GM21528 (cell line): Measurements from ENCODE around the gene ARL14.

ENCODE experiments used
- ATAC-seq: cut with Tn5 transposase; IDR thresholded peaks from one replicate; pipeline ENCODE4 v1.9.1; 2021; ENCODE audit warnings: mild to moderate bottlenecking, moderate library complexity; ENCODE audit not compliant: unreplicated experiment, low FRiP score

ARL14 gene

DNA sequence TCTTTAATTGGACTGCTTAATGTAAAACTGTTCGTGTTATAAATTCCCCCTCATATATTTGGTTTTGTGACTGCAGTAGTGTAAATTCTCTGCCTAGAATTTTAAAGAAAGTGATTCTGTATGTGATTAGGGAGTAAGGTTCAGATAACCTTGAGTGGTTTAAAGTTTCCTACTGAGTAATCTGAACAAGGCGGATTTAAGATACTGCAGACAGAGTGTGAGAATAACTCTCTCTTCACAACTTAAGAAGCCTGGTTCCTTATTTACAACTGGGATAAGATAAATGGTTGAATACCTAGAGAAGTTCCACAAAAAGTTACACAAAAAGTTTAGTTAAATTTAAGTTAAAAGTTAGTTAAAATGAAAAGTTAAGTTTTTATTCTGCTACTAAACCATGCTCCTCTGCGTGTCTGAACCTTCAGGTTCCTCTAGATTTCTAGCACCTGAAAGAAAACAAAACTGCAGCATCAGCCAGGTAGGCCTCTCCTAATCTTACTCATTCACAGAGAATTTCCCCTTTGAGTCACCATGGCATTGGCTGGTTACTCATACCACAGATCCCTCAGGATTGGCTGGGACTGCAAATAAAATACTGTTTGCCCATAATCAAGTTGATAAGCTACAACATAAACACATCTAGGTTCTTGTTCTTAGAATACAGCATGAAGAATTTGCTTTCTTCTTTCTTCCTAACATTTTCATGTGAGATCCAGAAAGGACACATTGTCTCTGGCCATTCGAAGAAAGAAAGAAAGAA is at the start of gene ARL14:
TSS of gene ARL14 (plus strand) at position 614 of the 757 bp plus-strand sequence. CDS start 187 bp downstream, outside the sequence.
- ATAC-seq = no peak

GRCh38 chr3:160629491-160629890 is 47.5 kb upstream of the ARL14 start:
- no peak for ATAC-seq

- ATAC-seq = no peak
These were observed 43.4 kb upstream of the ARL14 start for GRCh38 chr3:160633361-160634083.

GRCh38 chr3:160635213-160635612 is 41.7 kb upstream of the ARL14 start:
- ATAC-seq = no peak

DNA sequence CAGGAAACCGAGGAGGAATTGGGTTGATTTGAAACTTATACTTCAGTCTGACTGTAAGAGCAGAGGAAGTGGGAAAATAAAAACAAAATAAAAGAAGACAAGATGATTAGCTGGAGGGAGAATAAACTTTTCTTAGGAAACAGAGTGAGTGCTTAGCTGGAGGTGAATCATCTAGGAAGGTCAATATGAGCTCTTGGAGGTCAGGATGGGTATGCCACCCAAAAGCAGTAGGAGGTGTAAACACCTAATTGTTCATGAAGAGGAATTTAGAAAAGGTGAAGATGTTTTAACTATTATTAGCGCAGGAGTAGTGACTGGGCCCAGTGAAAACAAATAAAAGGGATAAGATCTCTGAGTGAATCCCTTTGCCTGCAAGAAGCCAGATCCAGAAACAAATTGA is 39.9 kb upstream of the ARL14 start:
- ATAC-seq = no peak

- ATAC-seq = no peak
These were observed 38.8 kb upstream of the ARL14 start for GRCh38 chr3:160638184-160638583.

DNA sequence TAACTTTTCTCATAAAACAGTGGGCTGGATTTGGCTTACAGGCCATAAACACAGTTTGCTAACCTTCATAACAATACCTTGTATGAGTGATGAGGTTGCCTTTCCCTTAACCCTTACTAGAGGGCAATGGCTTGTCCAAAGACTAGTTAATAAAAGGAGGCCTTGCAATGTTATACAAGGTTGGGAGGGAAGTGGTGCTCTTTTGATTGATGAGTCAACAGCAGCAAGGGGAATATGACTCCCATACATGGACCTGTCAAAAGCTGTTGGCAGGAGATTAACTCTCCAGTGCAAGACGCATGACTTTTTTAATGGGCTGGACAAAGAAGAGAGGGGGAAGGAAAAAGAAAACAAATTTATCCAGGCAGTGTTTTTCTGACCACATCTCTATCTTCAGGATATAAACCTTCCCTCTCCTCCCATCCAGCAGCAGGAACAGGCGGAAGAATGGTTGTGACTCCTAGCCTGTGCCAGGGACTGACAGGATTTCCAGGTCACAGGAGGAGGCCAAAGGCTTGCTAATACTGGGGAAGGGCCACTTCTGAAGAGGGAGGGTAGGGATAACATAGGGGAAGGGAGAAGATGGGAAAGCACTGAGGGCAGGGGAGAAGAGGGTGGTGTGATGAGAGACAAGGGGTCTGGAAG is 35.2 kb upstream of the ARL14 start:
- no peak for ATAC-seq

- ATAC-seq = no peak
These were observed 33.0 kb upstream of the ARL14 start for GRCh38 chr3:160643994-160644393.

DNA sequence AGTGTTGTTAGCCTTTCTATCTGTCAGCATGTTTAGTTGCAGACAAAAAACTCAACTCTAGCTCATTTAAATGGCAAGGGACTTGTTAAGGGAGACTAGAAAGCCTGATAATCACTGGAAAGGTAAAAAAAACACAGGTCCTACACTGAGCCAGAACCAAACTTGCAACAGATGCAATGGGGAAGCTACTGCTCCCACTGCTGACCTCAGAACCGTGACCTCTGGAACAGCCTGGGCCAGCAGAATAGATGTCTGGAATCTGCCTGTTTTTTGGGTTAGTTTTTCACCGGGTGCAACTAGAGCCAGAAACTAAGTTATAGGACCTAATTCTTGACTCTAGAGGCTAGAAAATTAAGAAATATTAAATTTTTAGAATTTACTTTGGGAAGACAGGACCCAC is 32.5 kb upstream of the ARL14 start:
- no peak for ATAC-seq

DNA sequence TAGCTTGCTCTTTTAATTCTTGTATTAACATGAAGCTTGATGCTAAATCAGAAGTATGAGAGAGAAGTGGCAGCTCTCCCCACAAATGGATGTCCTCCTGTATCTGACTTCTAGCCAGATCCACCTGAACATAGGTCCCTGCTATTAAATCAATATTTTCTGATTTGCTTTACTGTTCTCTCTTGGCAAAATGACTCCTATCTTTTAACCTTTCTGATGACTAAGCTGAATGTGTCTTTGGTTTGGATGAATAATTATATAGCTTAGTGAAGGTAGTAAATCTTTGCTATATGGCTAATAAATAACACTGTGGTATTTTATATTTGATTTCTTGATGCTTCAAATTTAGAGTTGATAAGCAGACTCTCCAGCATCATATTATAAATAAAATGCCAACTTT is 28.3 kb upstream of the ARL14 start:
- no peak for ATAC-seq

GRCh38 chr3:160649596-160649995 is 27.4 kb upstream of the ARL14 start:
- no peak for ATAC-seq

DNA sequence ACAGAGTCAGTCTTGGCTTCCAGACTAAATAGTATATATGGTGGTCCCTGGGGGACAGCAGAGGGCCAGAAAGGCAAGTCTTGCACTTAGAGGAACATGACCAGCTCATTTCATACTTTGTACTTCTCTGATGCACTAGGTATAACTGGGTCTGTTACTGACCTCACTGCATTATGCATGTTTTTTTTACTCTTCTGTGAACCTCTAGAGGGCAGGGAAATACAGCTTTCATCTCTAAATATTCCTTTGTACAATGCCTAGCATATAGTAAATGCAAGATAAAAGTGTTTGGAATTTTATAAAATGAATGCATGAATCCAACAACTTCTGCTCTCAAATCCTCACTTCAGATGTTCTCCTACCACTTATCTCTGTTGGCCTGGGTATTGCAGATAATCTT is 23.4 kb upstream of the ARL14 start:
- ATAC-seq = no peak

GRCh38 chr3:160660902-160661301 is 16.1 kb upstream of the ARL14 start:
- no peak for ATAC-seq

DNA sequence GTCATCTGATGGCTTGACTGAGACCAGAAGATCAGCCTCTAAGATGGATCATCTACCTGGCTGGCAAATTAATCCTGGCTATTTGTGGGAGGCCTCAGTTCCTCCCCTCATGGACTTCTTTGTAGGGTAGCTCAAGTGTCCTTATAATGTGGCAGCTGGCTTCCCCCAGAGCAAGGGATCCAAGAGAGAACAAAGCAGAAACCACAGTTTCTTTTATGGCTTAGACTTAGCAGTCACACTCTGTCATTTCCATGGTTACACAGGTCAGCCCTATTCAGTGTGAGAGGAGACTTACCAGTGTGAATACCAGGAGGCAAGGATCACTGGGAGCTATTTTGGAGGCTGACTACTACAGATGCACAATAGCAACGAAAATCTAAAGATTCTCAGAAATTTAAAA is 15.3 kb upstream of the ARL14 start:
- no peak for ATAC-seq

GRCh38 chr3:160665231-160665630 is 11.7 kb upstream of the ARL14 start:
- ATAC-seq = no peak

DNA sequence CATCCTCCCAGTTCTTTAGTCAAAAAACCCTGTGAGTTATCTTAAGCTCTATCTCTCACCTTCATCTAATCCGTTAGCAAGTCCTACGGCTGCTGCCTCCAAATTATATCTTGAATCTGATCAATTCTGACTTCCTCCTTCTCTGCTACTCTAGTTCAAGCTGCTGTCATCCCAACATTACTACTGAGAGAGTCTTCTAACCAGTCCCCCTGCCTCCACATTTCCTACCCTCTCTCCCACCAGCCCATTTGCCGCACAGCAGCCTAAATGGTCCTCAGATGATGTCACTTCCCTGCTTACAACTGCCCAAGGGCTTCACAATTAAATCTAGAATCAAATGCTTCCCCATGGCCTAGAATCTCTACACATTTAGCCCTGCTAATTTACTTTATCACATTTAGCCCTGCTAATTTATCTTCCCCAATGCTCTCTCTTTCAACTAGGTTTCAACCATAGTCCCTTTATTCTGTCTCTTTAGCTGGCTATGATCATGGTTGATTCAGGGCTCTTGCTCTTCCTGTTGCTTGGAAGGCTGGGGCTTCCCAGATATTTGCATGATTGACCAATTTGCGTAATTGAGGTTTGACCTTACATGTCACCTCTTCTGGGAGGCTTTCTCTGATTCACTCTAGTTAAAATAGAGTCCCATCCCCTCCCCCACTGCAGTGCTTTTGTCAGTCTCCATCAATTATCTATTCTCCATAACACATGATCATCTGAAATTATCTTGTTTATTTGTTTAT is 11.0 kb upstream of the ARL14 start:
- peak; percentile 95 for ATAC-seq

DNA sequence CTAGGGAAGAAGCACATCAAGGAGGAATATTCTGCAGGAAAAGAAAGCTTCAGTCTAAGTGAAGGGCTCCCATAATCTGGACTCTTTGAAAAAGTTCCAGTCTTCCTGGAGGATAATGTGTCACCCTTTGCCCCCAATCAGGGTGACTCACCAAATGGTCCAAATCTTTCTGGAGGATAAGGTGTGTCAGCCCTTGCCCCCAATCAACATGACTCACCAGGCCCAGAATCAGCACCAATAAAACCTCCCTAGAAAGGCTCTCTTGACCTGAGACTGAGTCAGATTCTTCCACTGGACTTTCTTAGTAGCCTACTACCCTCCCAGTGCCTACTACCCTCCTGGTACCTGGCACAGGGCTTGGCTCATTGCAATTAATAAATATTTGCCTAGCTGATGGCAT is 9.5 kb upstream of the ARL14 start:
- ATAC-seq = no peak

DNA sequence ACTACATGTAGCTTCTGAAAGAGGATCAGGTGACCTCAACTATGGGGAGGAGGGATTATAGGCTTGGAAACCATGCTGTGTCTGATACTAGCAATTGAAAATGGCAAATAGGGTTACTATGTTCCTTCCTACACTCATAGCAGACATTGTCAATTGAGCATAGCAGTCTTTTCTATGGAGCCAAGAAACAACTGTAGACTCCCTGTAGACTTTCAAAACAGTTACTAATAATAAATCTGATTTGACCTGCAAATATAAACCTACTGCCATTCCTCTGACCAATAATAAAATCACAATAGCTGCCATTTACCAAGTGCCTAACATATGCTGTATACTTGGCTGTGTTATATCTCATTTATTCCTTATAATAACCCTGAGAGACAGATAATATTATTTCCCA is 8.5 kb upstream of the ARL14 start:
- ATAC-seq = no peak

DNA sequence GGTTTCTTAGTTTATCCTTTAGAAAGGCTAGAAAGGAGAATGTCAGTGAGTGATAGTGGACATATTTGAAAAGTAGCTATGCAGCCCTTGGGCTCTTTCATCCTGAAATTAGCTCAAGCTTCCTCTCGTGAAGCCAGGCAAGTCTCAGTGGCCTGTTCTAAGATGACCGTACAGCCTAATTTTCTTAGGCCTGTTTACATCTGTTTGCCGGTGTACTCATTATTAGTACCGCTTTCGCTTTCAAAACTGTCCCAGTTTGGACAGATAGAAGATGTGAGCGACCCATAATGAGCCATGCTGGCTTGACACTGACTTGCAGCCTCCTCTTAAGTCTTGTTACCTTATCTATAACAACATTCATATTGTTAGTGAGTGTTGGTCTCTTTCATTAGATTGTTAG is 5.7 kb upstream of the ARL14 start:
- ATAC-seq = peak; percentile 98

GRCh38 chr3:160671995-160672394 is 5.0 kb upstream of the ARL14 start:
- no peak for ATAC-seq

DNA sequence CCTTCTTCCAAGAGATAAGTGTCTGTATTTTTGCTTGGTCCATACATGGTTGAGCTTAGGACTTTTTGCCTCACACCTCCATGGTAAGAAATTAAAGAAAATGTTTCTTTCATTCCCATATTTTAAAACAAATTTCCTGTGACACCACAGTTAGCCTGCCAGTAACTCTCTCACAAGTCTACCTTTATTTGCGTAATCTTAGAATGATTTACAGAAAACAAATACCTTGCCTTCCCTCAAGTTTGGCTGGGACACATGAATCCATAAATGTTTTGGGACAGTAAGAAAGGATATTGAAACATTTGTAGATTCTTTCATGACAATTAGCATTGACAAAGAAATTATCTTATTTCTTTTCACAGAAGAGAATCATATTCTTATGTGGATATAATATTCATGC is 3.8 kb upstream of the ARL14 start:
- ATAC-seq = no peak
